ENCODE results near the gene WHAMM. TPM values are rescaled to one million over a fixed set of nuclear protein-coding genes. Genes with fewer than 3 reads are reported as not detected.
A peak's percentile ranks its signal among the peaks of the same experiment; 100 is the strongest.

The WHAMM gene
- total RNA-seq, 2 donors from 2014 or later, result 91.2 to 99.7 TPM

DNA sequence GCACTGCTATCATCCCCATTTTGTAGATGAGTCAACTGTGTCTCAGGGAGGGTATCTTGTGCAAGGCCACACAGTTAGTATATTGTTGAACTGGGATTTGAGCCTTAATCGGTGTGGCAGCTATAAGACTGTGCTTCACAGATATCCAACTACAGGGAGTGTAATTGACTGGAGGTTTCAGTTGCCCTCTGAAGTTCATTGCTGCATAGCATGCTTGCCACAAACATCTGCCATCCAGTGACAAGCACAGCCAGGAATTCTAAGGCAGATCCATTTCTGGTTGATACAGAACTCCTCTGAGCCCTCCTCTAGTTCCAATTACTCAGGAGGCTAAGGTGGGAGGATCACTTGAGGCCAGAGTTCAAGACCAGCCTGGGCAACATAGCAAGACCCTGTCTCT lies 19.9 kb upstream of the WHAMM start:
- Mint-ChIP-seq H3K36me3 (ENCODE audit: low read depth) (peaks cover 2% of the 10 kb centered on the region), H3K4me3 (no peak overlapping the region), H3K27me3 (no peaks in the 10 kb centered on the region), H3K4me1 (no peaks in the 10 kb centered on the region), H3K27ac (no peak overlapping the region)
- no peak for ATAC-seq
- no peak for DNase-seq
- no peaks in the 10 kb centered on the region for H3K9me3 ChIP-seq (ENCODE audit: control insufficient read depth, low read length, poor library complexity, severe bottlenecking)

DNA sequence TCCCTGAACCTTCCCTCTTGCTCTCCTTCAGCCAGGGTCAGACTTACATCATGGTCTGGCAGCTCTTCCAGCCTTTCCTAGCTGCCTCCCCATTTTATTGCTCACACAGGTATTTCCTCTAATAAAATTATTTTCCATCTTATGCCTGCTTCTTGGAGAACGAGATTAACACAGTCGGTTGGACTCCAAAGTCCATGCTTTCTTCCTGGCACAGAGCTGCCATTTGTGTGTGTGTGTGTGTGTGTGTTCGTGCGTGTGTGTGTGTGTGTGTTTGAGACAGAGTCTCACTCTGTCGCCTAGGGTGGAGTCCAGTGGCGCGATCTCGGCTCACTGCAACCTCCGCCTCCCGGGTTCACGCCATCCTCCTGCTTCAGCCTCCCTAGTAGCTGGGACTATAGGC lies 19.1 kb upstream of the WHAMM start:
- no peaks in the 10 kb centered on the region for H3K9me3 ChIP-seq (ENCODE audit: control insufficient read depth, low read length, poor library complexity, severe bottlenecking)
- no peaks in the 10 kb centered on the region for H3K27me3 Mint-ChIP-seq
- ATAC-seq, result no peak
- peaks cover 2% of the 10 kb centered on the region for H3K36me3 Mint-ChIP-seq (ENCODE audit: low read depth)
- H3K27ac Mint-ChIP-seq, result no peak overlapping the region
- H3K4me1 Mint-ChIP-seq, result no peaks in the 10 kb centered on the region
- DNase-seq, result no peak
- no peak overlapping the region for H3K4me3 Mint-ChIP-seq

DNA sequence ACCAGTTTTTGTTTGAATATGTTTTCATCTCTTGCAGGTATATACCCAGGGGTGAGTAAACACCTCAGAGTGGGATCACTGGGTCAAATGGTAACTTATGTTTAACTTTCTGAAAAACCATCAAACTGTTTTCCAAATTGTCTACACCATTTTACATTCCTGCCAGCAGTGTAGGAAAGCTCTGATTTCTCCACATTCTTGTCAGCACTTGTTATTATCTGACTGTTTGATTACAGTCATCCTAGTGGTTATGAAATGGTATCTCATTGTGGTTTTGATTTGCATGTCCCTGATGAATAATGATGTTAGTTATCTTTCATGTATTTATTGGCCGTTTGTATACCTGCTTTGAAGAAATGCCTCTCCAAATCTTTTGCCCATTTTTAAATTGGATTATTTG lies 17.4 kb upstream of the WHAMM start:
- Mint-ChIP-seq H3K36me3 (ENCODE audit: low read depth) (peaks cover 2% of the 10 kb centered on the region), H3K27me3 (no peaks in the 10 kb centered on the region), H3K27ac (no peak overlapping the region), H3K4me3 (no peak overlapping the region), H3K4me1 (no peaks in the 10 kb centered on the region)
- DNase-seq, result no peak
- no peaks in the 10 kb centered on the region for H3K9me3 ChIP-seq (ENCODE audit: control insufficient read depth, low read length, poor library complexity, severe bottlenecking)
- no peak for ATAC-seq

DNA sequence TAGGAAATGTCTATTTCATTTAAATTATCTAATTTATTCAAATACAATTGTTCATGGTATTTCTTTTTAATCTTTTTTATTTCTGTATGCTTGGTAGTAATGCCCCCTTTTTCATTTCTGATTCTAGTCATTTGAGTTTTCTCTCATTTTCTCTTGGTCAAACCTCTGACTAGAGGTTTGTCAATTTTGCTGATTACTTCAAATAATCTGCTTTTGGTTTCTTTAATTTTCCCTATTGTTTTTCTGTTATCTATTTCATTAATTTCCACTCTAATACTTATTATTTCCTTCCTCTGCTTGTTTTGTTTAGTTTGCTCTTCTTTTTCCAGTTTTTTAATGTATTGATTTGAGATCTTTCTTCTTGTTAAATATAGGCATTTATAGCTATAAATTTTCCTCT lies 15.7 kb upstream of the WHAMM start:
- ATAC-seq, result no peak
- H3K27me3 Mint-ChIP-seq, result peaks cover 4% of the 10 kb centered on the region
- H3K4me1 Mint-ChIP-seq, result no peaks in the 10 kb centered on the region
- H3K36me3 Mint-ChIP-seq (ENCODE audit: low read depth), result peaks cover 2% of the 10 kb centered on the region
- no peak for DNase-seq
- H3K27ac Mint-ChIP-seq, result no peak overlapping the region
- no peak overlapping the region for H3K4me3 Mint-ChIP-seq
- no peaks in the 10 kb centered on the region for H3K9me3 ChIP-seq (ENCODE audit: control insufficient read depth, low read length, poor library complexity, severe bottlenecking)

GRCh38 chr15:82798104-82798503 lies 11.3 kb upstream of the WHAMM start:
- H3K9me3 ChIP-seq (ENCODE audit: control insufficient read depth, low read length, poor library complexity, severe bottlenecking), result no peaks in the 10 kb centered on the region
- H3K36me3 Mint-ChIP-seq (ENCODE audit: low read depth), result peaks cover 12% of the 10 kb centered on the region
- ATAC-seq, result no peak
- H3K4me1 Mint-ChIP-seq, result no peaks in the 10 kb centered on the region
- H3K27ac Mint-ChIP-seq, result no peak overlapping the region
- no peak for DNase-seq
- peaks cover 41% of the 10 kb centered on the region for H3K27me3 Mint-ChIP-seq
- no peak overlapping the region for H3K4me3 Mint-ChIP-seq

GRCh38 chr15:82798531-82799166 lies 10.8 kb upstream of the WHAMM start:
- Mint-ChIP-seq H3K4me1 (no peaks in the 10 kb centered on the region), H3K27me3 (peaks cover 47% of the 10 kb centered on the region), H3K4me3 (no peak overlapping the region), H3K27ac (no peak overlapping the region), H3K36me3 (ENCODE audit: low read depth) (peaks cover 14% of the 10 kb centered on the region)
- H3K9me3 ChIP-seq (ENCODE audit: control insufficient read depth, low read length, poor library complexity, severe bottlenecking), result no peaks in the 10 kb centered on the region
- no peak for ATAC-seq
- no peak for DNase-seq

GRCh38 chr15:82799183-82799841 lies 10.1 kb upstream of the WHAMM start:
- H3K4me3 Mint-ChIP-seq, result no peak overlapping the region
- H3K4me1 Mint-ChIP-seq, result no peaks in the 10 kb centered on the region
- DNase-seq (no peak), ATAC-seq (no peak)
- H3K27me3 Mint-ChIP-seq, result peaks cover 50% of the 10 kb centered on the region
- H3K9me3 ChIP-seq (ENCODE audit: control insufficient read depth, low read length, poor library complexity, severe bottlenecking), result no peaks in the 10 kb centered on the region
- H3K27ac Mint-ChIP-seq, result peak overlapping the region; percentile 39
- H3K36me3 Mint-ChIP-seq (ENCODE audit: low read depth), result peaks cover 13% of the 10 kb centered on the region

GRCh38 chr15:82802497-82802896 lies 6.9 kb upstream of the WHAMM start:
- H3K9me3 ChIP-seq (ENCODE audit: control insufficient read depth, low read length, poor library complexity, severe bottlenecking), result no peaks in the 10 kb centered on the region
- Mint-ChIP-seq H3K4me3 (no peak overlapping the region), H3K4me1 (peaks cover 2% of the 10 kb centered on the region), H3K36me3 (ENCODE audit: low read depth) (peaks cover 13% of the 10 kb centered on the region), H3K27me3 (peaks cover 56% of the 10 kb centered on the region), H3K27ac (no peak overlapping the region)
- no peak for ATAC-seq
- no peak for DNase-seq

- no peak for ATAC-seq
- no peak for DNase-seq
- no peak overlapping the region for H3K27ac Mint-ChIP-seq
- H3K27me3 Mint-ChIP-seq, result peaks cover 50% of the 10 kb centered on the region
- H3K4me1 Mint-ChIP-seq, result peaks cover 8% of the 10 kb centered on the region
- no peaks in the 10 kb centered on the region for H3K9me3 ChIP-seq (ENCODE audit: control insufficient read depth, low read length, poor library complexity, severe bottlenecking)
- H3K4me3 Mint-ChIP-seq, result no peak overlapping the region
- H3K36me3 Mint-ChIP-seq (ENCODE audit: low read depth), result peaks cover 13% of the 10 kb centered on the region
Measured at GRCh38 chr15:82803793-82804574, 5.4 kb upstream of the WHAMM start.

GRCh38 chr15:82804575-82804949 lies 4.9 kb upstream of the WHAMM start:
- no peak for ATAC-seq

GRCh38 chr15:82805994-82806406 lies 3.4 kb upstream of the WHAMM start, which contains the start of gene FSD2:
FSD2 (minus strand) TSS chr15:82806069; CDS start chr15:82787390, 18,679 bp downstream.
- DNase-seq, result no peak
- no peak for ATAC-seq
- no peak within 1 kb of the TSS for H3K27ac Mint-ChIP-seq
- H3K4me1 Mint-ChIP-seq, result peaks cover 16% of the 10 kb centered on the region
- H3K27me3 Mint-ChIP-seq, result peaks cover 34% of the 10 kb centered on the region
- peak within 1 kb of the TSS; percentile 19 for H3K4me3 Mint-ChIP-seq
- H3K36me3 Mint-ChIP-seq (ENCODE audit: low read depth), result peaks cover 12% of the 10 kb centered on the region
- H3K9me3 ChIP-seq (ENCODE audit: control insufficient read depth, low read length, poor library complexity, severe bottlenecking), result no peaks in the 10 kb centered on the region

More at GRCh38 chr15:82804575-82804949, 4.9 kb upstream of the WHAMM start:
- H3K4me3 Mint-ChIP-seq, result no peak overlapping the region
- DNase-seq, result no peak
- H3K27ac Mint-ChIP-seq, result no peak overlapping the region
- no peaks in the 10 kb centered on the region for H3K9me3 ChIP-seq (ENCODE audit: control insufficient read depth, low read length, poor library complexity, severe bottlenecking)
- peaks cover 9% of the 10 kb centered on the region for H3K36me3 Mint-ChIP-seq (ENCODE audit: low read depth)
- peaks cover 45% of the 10 kb centered on the region for H3K27me3 Mint-ChIP-seq
- H3K4me1 Mint-ChIP-seq, result peaks cover 11% of the 10 kb centered on the region

DNA sequence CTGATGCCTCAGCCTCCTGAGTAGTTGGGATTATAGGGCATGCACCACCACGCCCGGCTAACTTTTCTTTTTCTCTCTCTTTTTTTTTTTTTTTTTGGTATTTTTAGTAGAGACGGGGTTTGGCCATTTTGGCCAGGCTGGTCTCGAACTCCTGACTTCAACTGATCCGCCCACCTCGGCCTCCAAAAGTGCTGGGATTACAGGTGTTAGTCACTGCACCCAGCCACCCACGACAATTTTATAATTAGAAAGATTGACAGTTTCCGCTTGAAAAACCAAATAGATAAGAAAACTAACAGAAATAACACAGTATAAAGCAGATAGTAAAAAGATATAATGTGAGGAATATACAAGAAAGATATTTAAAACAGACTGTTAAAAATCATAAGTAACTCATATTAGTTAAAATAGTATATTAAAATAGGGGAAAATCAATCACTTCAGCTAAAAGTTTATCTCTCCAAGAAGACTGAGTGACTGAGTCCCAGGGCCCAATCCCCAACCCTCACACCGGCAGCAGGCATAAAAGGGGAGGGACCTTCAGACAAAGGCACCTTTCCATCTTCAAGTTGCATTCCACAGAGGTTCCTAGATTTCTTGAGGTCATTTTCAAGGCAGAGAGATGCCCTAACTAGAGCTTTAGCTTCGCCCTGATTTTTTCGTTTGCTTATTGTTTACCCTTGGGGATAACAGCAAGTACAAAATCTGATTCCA lies 1.4 kb upstream of the WHAMM start:
- no peaks in the 10 kb centered on the region for H3K9me3 ChIP-seq (ENCODE audit: control insufficient read depth, low read length, poor library complexity, severe bottlenecking)
- Mint-ChIP-seq H3K27me3 (peaks cover 15% of the 10 kb centered on the region), H3K4me3 (no peak overlapping the region), H3K4me1 (peaks cover 26% of the 10 kb centered on the region), H3K36me3 (ENCODE audit: low read depth) (peaks cover 7% of the 10 kb centered on the region), H3K27ac (peak overlapping the region; percentile 67)
- no peak for ATAC-seq
- DNase-seq, result no peak

GRCh38 chr15:82808634-82809041 lies 790 bp upstream of the WHAMM start:
- H3K4me1 Mint-ChIP-seq, result peaks cover 26% of the 10 kb centered on the region
- DNase-seq, result no peak
- H3K27me3 Mint-ChIP-seq, result peaks cover 9% of the 10 kb centered on the region
- no peak for ATAC-seq
- H3K4me3 Mint-ChIP-seq, result no peak overlapping the region
- peak overlapping the region; percentile 67 for H3K27ac Mint-ChIP-seq
- H3K9me3 ChIP-seq (ENCODE audit: control insufficient read depth, low read length, poor library complexity, severe bottlenecking), result no peaks in the 10 kb centered on the region
- peaks cover 4% of the 10 kb centered on the region for H3K36me3 Mint-ChIP-seq (ENCODE audit: low read depth)

All from T-helper 17 cell (primary cell).